Stimulated activated CD4-positive, alpha-beta T cell treated with anti-CD3 and anti-CD28 coated beads, Interleukin-4, amount 100 ng/mL, for 24 hours (primary cell): ENCODE data around the gene NEK1.

ENCODE experiments used
- DNase-seq: peaks from one replicate; pipeline ENCODE4 v3.0.0-alpha.2; 2020

The NEK1 gene

GRCh38 chr4:169361756-169362155, 250.6 kb downstream of the NEK1 start:
- no peak for DNase-seq

- DNase-seq: no peak
Measured at GRCh38 chr4:169359961-169360360, 252.4 kb downstream of the NEK1 start.

- no peak for DNase-seq
Measured at GRCh38 chr4:169352360-169352759, 260.0 kb downstream of the NEK1 start.

DNA sequence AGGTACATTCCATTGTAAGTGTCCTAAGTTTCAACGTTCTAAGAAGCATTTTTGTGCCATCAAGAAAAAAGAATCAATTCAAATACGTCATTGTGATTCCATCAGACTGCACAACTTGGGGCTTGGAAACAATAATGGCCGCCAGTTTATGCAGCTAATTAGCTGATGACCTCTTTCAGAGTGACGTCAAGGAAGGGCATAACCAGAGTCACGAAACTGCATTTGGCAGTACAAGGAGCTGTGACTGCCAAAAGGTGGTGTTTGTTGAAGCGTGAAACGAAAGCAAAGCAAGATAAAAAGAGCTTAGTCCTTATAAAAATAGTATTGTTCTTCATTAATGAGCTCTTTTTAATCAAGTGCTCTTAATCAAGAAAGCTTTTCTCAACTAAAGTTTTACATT, 260.5 kb downstream of the NEK1 start:
- DNase-seq: no peak

- DNase-seq: no peak
Measured at GRCh38 chr4:169348541-169348940, 263.8 kb downstream of the NEK1 start.

DNA sequence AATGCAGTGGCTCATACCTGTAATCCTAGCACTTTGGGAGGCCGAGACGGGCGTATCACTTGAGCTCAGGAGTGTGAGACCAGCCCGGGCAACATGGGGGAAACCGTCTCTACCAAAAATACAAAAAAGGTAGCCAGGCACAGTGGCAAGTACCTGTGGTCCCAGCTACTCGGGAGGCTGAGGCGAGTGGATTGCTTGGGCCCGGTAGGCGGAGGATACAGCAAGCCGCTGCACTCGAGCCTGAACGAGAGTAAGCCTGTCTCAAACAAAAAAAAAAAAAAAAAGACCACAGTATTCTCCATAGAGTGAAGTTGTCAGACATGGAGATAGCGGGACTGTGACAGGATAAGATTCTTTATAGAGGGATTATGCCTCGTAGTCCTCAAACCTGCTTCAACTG, 265.5 kb downstream of the NEK1 start:
- no peak for DNase-seq

DNA sequence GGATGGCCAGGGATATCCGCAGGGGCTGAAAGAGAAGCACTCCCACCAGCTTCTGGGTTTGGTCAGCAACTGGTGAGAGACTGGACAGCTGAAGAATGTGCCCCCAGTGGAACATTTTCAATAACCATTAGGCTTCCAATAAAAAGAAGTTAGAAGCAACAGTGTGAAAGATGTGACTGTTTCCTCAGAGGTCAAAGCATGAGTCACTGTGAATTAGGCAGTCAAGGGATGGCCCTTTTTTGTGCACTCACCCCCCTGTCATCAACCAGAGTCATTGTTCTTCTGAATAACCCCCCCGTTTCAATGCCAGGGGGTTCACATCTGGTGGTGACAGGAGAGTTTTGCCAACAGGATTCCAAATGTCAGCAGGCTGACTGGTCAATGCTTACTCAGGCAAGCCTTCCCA, 267.1 kb downstream of the NEK1 start:
- no peak for DNase-seq
